CD4-positive, alpha-beta T cell treated with Interferon gamma for 1 hour (primary cell): Measurements from ENCODE around the gene RIMS3.

Experiments
- DNase-seq: peaks from one replicate; pipeline ENCODE4 v3.0.0-alpha.2; 2020

The RIMS3 gene

GRCh38 chr1:40627987-40628902, 37.2 kb downstream of the RIMS3 start:
- DNase-seq: no peak

- DNase-seq: no peak
Observed at GRCh38 chr1:40626383-40626770, 39.1 kb downstream of the RIMS3 start.

- DNase-seq: no peak
Observed at GRCh38 chr1:40625476-40626382, 39.8 kb downstream of the RIMS3 start.

GRCh38 chr1:40625076-40625475, 40.4 kb downstream of the RIMS3 start:
- DNase-seq: no peak

DNA sequence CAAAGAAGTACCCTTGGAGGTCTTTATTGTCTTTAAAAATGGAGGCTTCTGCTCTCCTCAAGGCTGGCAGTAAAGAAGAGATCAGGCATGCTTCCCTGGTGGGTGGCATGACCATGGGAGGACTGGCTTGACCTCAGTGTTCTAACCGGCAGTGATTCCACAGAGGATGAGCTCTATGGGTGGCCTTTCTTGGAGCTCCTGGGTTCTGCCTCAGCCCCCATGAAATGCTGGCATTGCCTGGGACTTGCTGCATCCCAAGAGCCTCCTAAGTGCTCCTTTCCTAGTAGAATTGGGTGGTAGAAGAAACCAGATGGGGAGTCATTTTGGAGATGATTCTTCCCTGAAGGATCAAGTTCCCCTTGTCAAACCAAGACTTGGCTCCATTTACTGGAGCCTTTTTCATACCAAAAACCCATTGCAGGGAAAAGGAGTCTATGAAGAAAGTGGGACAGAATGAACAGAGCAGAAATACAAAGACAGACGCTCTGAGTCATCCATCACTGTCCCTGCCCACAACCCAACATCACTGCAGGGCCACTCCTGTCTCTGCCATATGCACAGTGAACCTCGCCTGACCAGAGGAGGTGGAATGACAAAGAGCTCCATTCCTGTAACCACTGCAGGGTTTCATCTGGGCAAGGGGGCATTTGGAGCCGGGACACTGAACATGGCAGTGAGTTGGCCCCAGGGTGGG, 42.4 kb downstream of the RIMS3 start:
- DNase-seq: no peak

DNA sequence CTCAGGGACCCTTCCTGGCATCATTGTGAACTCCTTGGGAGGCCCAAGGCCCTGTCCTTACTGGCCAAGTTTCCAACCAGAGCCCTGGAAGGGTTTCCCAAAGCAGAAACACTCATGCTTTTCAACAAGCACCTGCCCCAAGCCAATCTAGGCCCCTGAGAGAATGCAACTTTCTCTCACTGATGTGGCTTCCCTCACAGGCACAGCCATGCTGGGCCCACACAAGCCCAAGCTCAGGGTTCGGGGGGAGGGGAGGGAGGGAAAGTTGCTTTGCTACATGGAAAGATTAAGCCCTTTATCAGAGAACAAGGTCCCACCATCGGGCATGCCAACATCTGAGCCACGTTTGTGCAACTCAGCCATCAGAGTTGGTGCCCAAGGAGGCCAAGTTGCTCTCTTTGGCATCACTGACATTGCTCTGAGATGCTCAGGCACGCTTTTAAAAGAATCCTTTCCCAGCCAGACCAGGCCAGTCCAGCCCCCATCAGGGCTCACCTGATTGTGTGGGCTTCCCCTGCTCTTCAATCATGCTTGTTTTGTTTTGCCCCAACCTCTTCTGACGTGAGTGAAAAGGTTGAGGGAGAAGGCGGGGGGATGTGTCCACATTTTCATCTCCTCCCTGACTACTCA, 43.5 kb downstream of the RIMS3 start:
- DNase-seq: no peak

GRCh38 chr1:40620586-40621210, 44.8 kb downstream of the RIMS3 start:
- no peak for DNase-seq

GRCh38 chr1:40620150-40620549, 45.3 kb downstream of the RIMS3 start:
- no peak for DNase-seq

- no peak for DNase-seq
Observed at GRCh38 chr1:40618108-40618507, 47.4 kb downstream of the RIMS3 start.

DNA sequence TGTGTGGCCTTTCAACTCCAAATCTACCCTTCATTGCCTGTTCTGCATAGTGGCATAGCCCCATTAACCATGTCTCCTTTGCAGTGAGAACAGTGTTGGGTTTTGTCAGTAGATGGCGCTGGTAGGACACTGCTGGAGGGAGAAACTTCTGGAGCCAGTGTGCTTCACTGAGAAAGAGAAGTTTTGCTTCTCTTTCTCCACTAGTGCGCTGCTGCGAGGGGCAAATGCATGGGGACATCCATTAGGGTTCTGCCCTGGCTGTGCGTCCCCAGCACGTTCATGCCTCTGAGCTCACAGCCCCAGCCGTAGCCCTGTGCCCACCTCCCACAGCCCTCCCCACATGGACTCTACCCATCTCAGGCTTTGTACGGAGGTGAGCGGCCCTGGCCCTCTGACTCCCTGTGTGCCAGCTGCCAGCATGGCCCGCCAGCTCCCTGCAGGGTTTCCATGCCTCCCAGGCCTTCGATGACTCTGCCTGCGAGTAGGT, 53.1 kb downstream of the RIMS3 start:
- DNase-seq: peak; percentile 65

DNA sequence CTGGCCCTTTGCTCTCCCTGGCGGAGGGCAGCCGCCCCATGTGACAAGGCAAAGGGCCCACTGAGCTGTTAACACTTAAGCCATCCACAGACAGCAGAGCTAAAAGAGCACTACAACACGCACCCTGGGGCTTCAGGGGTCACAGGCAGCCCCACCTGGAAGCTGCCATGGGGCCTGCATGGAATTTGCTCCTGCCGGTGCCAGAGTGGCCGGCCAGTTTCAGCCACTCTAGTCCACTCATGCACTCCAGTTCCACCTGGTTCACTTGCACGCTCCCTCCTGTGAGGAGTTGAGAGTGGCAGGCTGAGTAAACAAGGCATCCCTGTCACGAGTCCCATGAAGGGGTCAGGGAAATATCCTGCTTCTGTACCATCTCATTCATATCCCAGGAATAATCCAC, 55.3 kb downstream of the RIMS3 start:
- no peak for DNase-seq

DNA sequence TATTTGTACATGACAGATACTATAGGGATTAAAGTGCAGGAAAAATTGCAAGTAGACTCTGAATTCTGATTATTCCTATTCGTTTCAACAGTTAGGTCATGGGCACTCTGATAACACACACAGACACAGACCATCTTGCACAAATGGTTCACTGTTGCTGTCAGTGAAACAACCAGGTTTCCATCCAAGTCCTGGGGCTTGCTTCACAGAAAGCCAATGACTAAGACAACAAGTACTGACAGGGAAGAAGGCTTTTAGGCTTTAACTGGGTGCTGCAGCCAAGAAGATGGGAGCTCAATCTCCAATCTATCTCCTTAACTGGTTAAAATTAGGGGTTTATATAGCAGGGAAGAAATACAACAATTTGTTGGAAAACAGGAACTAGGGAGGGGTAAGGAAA, 57.6 kb downstream of the RIMS3 start:
- DNase-seq: no peak

DNA sequence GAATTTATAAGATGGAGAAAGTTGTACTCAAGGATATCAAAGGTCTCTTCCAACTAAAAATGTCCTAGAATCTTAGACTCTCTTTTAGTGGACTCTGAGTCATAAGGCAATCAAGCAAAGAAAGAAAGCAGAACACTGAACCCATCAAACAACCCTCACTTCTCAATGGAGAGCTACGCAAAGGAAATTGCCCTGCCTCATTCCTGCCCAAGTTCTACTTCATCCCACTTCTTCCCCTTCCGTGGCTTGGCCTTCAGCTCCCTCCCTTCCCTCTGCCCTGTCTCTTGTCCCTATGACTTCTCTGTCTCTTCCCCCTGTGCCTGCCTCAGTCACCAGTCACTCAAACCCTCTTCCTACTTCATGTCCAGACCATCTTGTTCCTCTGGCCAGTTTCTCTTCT, 58.5 kb downstream of the RIMS3 start:
- no peak for DNase-seq

DNA sequence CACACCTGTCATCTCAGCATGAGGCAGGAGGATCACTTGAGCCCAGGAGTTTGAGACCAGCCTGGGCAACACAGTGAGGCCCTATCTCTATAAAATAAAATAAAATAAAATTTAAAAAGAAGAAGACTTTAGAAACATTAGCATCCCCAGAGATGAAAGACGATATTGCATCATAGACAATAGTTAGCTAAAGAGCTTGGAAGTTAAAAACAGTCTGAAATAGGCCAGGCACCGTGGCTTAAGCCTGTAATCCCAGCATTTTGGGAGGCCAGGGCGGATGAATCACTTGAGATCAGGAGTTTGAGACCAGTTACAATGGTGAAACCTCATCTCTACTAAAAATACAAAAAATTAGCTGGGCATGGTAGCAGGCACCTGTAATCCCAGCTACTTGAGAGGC, 59.3 kb downstream of the RIMS3 start:
- DNase-seq: no peak

DNA sequence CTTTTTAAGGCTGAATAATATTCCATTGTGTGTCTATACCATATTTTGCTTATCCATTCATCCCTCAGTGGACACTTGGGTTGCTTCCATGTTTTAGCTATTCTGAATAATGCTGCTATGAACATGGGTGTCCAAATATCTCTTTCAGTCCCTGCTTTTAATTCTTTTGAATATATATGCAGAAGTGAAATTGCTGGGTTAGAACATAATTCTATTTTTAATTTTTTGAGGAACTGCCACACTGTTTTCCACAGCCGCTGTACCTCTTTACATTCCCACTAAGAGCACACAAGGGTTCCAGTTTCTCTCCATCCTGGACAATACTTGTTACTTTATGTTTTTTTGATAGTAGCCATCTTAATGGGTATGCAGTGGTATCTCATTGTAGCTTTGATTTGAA, 65.6 kb downstream of the RIMS3 start:
- no peak for DNase-seq

DNA sequence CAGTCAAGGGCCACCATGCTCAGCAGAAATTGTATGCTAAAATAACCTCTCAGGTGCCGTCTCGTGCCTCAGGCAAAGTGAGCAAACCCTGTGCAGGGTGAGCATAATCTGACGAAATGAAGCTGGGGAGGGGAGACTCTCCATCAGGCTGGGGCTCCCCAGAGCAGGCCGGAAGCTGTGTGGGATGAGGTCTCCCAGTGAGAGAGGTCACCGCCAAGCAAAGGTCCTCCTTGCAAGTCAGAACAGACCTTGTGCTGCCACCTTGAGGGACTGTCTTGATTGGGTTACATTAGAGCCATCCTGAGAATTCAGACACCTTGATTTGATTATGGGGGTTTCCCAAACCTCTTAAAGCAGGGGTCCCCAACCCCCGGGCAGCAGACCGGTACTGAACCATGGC, 69.9 kb downstream of the RIMS3 start:
- DNase-seq: no peak

GRCh38 chr1:40594187-40594531, 71.3 kb downstream of the RIMS3 start:
- DNase-seq: no peak

DNA sequence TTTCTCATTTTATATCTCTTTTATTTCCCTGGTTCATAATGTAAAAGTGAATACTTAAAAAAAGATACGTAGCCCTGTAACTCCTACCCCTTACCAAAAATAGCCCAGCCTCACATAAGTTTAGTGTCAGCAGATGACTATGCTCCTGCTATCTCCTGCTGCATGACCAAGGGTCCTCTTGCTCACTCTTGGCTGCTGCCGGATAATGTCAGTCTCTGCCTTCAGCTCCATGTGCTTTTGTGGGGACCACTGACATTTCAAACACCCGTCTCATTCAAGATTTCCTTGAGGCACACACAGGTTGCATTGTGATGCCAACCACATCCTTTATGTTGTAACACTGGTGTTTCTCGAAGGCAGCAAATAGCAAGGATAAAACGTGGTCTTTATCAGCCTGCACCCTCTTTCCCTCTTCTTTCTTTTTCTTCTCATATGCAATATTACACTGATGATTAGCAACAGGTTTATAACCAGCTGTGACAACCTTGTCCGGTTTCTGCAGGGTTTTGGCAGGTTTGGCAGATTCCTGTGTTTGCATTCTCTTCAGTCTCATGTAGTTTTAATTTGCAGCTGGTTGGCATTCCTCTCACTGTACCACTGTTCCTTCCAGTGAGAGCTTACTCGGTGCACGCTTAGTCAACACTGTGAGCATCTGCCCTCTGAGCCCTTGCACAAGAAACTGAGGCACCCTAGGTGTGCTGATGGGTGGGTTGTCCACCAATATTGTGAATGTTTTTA, 71.9 kb downstream of the RIMS3 start:
- DNase-seq: no peak

DNA sequence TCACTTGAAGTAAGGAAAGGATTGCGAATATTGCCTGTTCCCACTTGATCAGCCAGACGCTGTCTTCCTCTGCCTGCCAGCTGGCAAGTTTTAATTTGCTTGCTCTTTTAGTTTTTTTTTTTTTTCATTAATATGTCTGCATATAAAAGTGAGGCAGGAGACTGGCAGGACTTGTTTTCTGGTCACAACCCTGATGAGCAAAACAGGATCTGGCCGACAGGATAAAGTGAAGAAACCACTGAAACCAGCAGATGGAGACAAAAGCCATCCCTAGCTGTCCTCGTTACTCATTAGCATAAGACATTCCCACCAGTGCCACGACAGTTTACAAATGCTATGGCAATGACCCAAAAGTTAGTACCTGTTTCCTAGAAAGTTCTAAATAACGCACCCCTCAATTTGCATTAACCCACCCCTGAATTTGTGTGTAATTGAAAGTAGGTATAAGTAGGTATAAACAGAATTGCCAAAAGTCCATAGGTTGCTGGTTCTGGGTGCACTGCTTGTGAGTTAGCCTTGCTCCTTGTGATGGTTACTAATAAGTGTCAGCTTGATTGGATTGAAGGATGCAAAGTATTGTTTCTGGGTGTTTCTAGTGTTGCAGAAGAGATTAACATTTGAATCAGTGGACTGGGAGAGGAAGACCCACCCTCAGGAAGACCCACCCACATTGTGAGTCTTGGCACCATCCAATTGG, 73.2 kb downstream of the RIMS3 start:
- DNase-seq: no peak

DNA sequence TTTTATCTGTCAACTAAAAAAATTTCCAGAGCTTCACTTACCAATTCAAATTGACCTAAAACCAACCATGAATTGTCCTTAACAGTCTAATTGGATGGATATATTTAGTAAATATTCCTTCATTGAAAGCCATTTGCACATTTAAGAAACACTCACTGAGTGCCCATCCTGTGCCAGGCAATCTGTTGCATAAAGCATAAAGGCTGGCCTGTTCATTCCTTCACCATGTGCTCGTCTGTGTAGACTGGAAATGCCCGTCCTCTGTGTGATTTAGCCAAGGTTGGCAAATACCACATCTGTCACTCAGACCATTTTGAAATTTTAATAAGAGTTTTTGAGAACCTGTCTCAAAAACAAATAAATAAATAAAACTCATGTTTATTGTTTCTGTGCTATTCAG, 76.9 kb downstream of the RIMS3 start:
- no peak for DNase-seq

- no peak for DNase-seq
Observed at GRCh38 chr1:40583980-40584379, 81.5 kb downstream of the RIMS3 start.
